ENCODE measurements around the gene RHOJ.

- no peak for TF ChIP-seq EZH2 (IDR thresholded peaks at IDR 0.05; ENCODE audit: borderline replicate concordance, insufficient read depth, low read length, poor library complexity, severe bottlenecking)
- TF ChIP-seq, protein P1, sequence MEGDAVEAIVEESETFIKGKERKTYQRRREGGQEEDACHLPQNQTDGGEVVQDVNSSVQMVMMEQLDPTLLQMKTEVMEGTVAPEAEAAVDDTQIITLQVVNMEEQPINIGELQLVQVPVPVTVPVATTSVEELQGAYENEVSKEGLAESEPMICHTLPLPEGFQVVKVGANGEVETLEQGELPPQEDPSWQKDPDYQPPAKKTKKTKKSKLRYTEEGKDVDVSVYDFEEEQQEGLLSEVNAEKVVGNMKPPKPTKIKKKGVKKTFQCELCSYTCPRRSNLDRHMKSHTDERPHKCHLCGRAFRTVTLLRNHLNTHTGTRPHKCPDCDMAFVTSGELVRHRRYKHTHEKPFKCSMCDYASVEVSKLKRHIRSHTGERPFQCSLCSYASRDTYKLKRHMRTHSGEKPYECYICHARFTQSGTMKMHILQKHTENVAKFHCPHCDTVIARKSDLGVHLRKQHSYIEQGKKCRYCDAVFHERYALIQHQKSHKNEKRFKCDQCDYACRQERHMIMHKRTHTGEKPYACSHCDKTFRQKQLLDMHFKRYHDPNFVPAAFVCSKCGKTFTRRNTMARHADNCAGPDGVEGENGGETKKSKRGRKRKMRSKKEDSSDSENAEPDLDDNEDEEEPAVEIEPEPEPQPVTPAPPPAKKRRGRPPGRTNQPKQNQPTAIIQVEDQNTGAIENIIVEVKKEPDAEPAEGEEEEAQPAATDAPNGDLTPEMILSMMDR (IDR thresholded peaks at IDR 0.05; ENCODE audit: poor library complexity, severe bottlenecking): no peak
- TF ChIP-seq TAF1 (IDR thresholded peaks at IDR 0.05; ENCODE audit: low read depth): no peak
Observed at GRCh38 chr14:63193236-63193635, 11.0 kb upstream of the RHOJ start.
